Stimulated activated naive CD8-positive, alpha-beta T cell treated with anti-CD3 and anti-CD28 coated beads, Interleukin-15, amount 100 ng/mL, for 72 hours (primary cell): ENCODE measurements around the gene TNRC18.
"Not testable (repeated sequence)": the region's sequence is repeated elsewhere in the genome, so short reads cannot be mapped to it uniquely, and the experiment has no call there.

Source experiments
- ATAC-seq: fragments of 150-1000 bp; cut with Tn5 transposase; 2 replicates; pipeline ENCODE4 v1.10.0; 2021; ENCODE audit warnings: mild to moderate bottlenecking, moderate library complexity
- DNase-seq, 2 donors: peaks; one replicate each; pipeline ENCODE4 v3.0.0; 2021 to 2022
- H3K27ac Mint-ChIP-seq, 2 donors: one replicate each; pipeline ENCODE4 v1.8.0; 2022; ENCODE audit warnings: mild to moderate bottlenecking in 2 of 2, mixed read lengths in 2 of 2, moderate library complexity in 2 of 2
- H3K27me3 Mint-ChIP-seq: one replicate; pipeline ENCODE4 v1.8.0; 2022; ENCODE audit warnings: mixed read lengths
- H3K4me1 Mint-ChIP-seq: one replicate; pipeline ENCODE4 v1.8.0; 2022; ENCODE audit warnings: mild to moderate bottlenecking, mixed read lengths
- H3K4me3 Mint-ChIP-seq, 2 donors: one replicate each; pipeline ENCODE4 v1.8.0; 2022; ENCODE audit warnings: mild to moderate bottlenecking in 2 of 2, mixed read lengths in 2 of 2, moderate library complexity in 1 of 2
- H3K9me3 Mint-ChIP-seq, 2 donors: one replicate each; pipeline ENCODE4 v1.8.0; 2022; ENCODE audit warnings: mixed read lengths in 2 of 2

Gene TNRC18

DNA sequence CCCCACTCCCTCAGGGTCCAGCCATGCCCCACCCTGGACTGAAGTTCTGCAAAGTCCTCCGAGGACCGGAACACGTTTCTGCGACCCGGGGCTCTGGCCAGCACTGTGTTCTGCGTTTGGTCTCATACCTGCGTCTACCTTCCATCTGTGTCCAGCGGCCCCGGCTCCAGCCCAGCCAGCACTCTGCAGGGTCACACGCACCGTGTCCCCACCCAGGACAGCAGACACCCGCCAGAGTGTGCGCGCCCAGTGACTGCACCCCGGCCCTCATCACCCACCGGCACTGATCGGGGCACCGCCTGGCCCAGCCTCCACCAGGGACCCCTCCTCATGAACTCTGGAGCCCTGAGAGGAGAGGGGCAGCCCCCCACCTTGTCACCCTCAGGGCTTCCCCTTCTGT lies 120.6 kb downstream of the TNRC18 start:
- Mint-ChIP-seq H3K27ac (no peak overlapping the region), H3K9me3 (no peaks in the 10 kb centered on the region), H3K4me3 (no peak overlapping the region), H3K4me1 (peaks cover 1% of the 10 kb centered on the region), H3K27me3 (peaks cover 7% of the 10 kb centered on the region)
- ATAC-seq (peak; percentile 14), DNase-seq (no peak)

DNA sequence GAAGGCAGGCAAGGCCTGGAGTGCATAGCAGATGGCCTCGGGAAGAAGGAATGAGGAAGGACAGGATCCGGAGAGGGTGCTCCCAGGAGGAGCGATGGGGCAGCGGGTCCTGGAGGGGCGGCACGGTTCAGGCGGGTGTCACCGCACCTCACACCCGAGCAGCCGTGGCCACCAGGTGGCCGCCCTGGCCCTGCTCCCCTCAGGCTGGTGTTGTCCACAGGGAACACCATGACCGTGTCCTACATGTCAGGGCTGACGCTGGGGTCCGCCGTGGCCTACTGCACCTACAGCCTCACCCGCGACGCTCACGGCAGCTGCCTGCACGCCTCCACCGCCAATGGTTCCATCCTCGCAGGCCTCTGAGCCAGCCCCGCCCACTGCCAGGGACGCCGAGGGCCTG lies 121.1 kb downstream of the TNRC18 start:
- Mint-ChIP-seq H3K4me3 (no peak overlapping the region), H3K27me3 (peaks cover 12% of the 10 kb centered on the region), H3K27ac (no peak overlapping the region), H3K4me1 (peaks cover 6% of the 10 kb centered on the region), H3K9me3 (no peaks in the 10 kb centered on the region)
- DNase-seq (no peak), ATAC-seq (peak; percentile 4)

DNA sequence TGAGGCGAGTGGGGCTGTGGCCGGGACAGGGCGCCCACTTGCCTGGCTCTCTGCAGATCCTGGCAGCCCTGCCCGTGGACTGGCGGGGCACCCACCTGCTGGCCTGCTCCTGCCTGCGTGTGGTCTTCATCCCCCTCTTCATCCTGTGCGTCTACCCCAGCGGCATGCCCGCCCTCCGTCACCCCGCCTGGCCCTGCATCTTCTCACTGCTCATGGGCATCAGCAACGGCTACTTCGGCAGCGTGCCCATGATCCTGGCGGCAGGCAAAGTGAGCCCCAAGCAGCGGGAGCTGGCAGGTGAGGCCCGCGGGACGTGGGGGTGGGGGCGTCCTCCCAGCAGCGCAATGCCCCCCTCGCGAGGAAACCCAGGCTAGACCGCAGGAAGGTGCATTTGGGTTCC lies 123.3 kb downstream of the TNRC18 start:
- Mint-ChIP-seq H3K4me3 (no peak overlapping the region), H3K27ac (no peak overlapping the region), H3K4me1 (peaks cover 23% of the 10 kb centered on the region), H3K9me3 (peaks cover 0 to 9% of the 10 kb centered on the region in 2 donors), H3K27me3 (peaks cover 33% of the 10 kb centered on the region)
- ATAC-seq (no peak), DNase-seq (no peak)

DNA sequence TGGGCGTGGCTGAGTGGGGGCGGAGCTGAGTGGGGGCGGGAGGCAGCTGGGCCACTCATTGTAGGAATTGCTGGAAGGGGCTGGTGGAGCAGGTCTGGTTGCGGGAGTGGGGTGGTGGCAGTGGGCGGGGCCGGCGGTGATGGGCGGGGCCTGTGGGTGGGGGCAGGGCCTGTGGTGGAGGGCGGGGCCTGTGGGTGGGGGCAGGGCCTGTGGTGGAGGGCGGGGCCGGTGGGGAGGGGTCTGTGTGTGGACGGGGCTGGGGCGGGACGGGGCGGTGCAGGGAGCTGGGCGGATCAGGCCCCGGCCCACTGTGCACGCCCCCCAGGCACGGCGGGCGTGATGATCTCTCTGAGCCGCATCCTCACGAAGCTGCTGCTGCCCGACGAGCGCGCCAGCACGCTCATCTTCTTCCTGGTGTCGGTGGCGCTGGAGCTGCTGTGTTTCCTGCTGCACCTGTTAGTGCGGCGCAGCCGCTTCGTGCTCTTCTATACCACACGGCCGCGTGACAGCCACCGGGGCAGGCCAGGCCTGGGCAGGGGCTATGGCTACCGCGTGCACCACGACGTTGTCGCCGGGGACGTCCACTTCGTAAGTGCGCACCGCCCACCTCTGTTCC lies 126.9 kb downstream of the TNRC18 start:
- DNase-seq: peak; percentile 51 to 52
- peak; percentile 75 for ATAC-seq
- H3K9me3 Mint-ChIP-seq: peaks cover 0 to 22% of the 10 kb centered on the region in 2 donors
- peak overlapping the region; percentile 80 for H3K4me3 Mint-ChIP-seq
- H3K27me3 Mint-ChIP-seq: peaks cover 33% of the 10 kb centered on the region
- H3K27ac Mint-ChIP-seq: peak overlapping the region in 1 of 2 donors; percentile 11
- H3K4me1 Mint-ChIP-seq: peaks cover 23% of the 10 kb centered on the region

DNA sequence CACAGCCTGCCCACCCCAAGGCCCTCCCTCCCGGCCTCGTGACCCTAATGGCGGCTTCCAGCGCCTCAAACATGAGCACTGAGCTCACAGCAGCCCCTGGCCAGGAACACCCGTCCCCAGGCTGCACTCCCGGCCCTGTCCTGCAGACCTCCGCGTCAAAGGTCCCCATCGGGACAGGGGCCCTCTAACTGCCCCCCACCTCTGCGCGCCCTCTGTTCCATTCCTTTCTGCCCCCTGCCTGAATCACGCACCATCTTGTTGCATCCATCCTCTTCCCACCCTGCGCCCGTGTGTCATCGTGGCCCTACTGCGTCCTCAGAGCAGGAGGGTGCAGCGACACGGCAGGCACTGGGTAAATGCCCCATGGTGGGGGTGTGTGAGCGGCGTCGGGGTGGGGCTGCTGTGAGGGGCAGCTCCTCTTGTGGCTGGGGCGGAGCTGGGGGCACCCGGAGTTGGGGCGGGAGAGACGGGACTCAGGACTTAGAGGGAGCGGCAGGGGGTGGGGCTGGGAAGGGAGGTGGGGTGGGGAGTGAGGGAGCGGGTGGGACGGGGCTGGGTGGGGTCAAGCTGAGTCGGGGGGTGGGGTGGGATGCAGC lies 127.5 kb downstream of the TNRC18 start:
- no peak for DNase-seq
- Mint-ChIP-seq H3K4me1 (peaks cover 23% of the 10 kb centered on the region), H3K27me3 (peaks cover 33% of the 10 kb centered on the region), H3K9me3 (peaks cover 0 to 22% of the 10 kb centered on the region in 2 donors), H3K4me3 (peak overlapping the region in 1 of 2 donors; percentile 77), H3K27ac (no peak overlapping the region)
- ATAC-seq: no peak

DNA sequence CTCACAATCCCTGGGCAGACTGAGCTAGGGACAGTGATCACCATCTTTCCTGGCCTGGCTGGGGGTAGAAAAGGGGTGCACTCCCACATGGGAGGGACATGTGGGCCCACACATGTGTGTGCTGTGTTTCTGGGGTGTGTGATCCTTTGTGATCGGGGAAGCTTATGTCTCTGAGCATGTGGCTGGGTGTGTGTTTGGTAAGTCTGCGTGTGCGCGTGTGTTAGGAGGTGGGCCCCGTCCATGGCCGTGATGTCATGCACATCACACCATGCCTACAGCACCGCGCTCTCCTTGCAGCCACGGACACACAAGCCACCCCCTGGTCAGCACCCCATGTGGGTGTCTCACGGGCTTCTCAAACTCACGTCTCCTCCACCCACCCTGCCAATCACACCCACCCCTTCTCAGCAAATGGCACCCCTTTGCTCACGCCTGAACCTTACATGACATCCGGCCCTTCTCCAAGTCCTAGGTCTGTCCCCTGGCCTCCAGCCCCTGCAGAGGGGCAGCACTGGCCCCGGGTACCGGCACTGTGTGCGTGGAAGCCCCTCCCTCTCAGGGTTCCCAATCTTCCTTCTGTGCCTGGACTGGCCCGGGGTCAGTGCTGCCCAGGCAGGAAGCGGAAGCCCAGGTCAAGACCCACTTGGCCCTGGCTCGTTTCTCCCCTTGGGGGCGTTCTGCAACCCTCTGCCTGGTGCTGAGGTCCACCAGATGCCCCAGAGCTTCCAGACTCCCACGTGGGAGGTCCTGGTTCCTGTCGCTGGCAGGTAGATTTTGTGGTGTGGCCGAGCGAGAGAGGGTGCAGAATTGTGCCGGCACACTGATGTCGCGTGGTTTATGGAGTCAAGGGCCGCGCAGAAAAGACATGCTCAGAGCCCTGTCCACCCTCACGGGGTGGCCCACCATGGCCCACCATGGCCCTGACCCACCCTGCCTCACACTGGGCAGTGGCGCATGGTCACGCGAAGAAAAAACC lies 128.3 kb downstream of the TNRC18 start:
- Mint-ChIP-seq H3K4me1 (peaks cover 23% of the 10 kb centered on the region), H3K27me3 (peaks cover 33% of the 10 kb centered on the region), H3K4me3 (peak overlapping the region in 1 of 2 donors; percentile 77), H3K9me3 (peaks cover 0 to 22% of the 10 kb centered on the region in 2 donors), H3K27ac (no peak overlapping the region)
- DNase-seq: no peak
- ATAC-seq: no peak

DNA sequence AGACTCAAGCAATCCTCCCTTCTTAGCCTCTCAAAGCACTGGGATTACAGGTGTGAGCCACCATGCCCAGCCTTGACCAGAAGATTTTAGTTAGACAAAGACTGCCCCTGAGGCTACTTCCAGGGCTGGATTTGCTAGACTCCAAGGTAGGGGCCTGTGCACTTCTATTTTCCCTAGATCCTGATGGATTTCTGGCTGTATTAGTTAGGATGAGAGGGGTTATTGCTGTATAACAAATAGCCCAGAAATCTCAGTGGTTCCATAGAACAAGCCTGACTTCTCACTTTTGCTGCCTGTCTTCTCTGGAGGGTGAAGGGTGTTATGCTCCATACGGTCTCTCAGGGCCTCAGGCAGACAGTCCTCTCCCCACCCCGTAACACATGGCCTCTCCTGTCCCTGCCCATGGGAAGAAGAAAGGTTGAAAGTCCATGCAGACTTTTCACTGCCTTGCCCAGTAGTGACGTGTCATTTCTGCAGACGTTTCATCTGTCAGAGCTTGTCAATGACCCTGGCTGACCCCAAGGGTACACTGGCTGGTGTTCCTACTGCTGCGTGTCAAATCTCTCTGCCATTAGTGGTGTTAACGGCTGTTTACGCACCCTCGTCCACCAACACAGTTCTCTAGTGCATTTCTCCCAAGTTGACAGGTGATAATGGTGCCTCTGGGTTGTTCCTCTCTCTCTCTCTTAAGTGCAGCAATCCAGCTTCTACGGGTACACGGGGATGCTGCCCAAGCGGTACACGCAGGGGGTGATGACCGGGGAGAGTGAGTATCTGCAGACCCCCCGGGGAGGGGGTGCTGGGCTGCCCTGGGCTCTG lies 129.3 kb downstream of the TNRC18 start:
- peaks cover 33% of the 10 kb centered on the region for H3K27me3 Mint-ChIP-seq
- no peak for DNase-seq
- no peak for ATAC-seq
- peaks cover 23% of the 10 kb centered on the region for H3K4me1 Mint-ChIP-seq
- peaks cover 0 to 22% of the 10 kb centered on the region in 2 donors for H3K9me3 Mint-ChIP-seq
- H3K4me3 Mint-ChIP-seq: no peak overlapping the region
- no peak overlapping the region for H3K27ac Mint-ChIP-seq

DNA sequence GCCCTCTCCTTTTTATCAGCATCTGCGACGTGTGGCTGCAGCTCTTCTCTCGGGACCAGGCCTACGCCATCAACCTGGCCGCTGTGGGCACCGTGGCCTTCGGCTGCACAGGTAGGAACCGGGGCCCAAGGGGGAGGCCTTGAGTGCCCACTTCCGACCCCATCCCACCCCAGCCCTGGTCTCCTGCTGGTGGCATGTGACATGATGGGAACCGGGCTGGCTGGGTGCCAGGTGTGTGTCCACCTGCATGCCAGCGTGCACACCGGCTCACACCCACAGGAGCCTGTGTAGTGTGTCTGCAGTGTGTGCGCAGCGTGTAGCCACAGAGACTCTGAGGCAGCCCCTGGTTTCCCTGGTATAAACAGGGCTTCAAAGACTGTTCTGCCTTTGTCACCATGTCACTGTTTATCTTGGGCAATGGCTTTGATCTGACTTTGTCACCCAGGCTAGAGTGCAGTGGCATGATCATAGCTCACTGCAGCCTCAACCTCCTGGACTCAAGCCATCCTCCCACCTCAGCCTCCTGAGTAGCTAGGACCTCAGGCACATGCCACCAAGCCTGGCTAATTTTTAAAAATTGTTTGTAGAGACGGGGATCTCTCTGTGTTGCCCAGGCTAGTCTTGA lies 131.8 kb downstream of the TNRC18 start:
- H3K9me3 Mint-ChIP-seq: peaks cover 0 to 22% of the 10 kb centered on the region in 2 donors
- not testable (repeated sequence) for H3K27ac Mint-ChIP-seq, H3K4me3 Mint-ChIP-seq, DNase-seq, H3K4me1 Mint-ChIP-seq, ATAC-seq
- H3K27me3 Mint-ChIP-seq: peaks cover 13% of the 10 kb centered on the region

DNA sequence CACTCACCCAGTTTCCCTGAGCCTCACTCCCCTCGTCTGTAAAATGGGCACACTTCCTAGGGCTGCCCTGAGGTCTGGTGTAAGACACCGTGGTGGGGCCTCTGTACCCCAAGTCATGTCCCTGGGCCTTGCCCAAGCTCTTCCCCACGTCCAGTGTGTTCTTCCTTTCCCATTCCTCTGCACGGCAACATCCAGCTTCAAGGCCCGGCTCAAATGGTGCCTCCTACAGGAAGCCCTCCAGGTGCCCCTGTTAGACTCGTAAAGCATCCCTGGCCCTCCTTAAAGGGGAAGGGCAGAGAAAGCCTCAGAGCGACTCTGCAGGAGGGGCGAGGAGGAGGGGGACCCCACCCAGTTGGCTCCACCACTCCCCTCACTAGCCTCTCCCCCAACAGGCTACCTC lies 132.3 kb downstream of the TNRC18 start:
- H3K4me3 Mint-ChIP-seq: no peak overlapping the region
- no peak for DNase-seq
- peaks cover 0 to 22% of the 10 kb centered on the region in 2 donors for H3K9me3 Mint-ChIP-seq
- peaks cover 7% of the 10 kb centered on the region for H3K27me3 Mint-ChIP-seq
- no peak overlapping the region for H3K27ac Mint-ChIP-seq
- peaks cover 6% of the 10 kb centered on the region for H3K4me1 Mint-ChIP-seq
- ATAC-seq: no peak

DNA sequence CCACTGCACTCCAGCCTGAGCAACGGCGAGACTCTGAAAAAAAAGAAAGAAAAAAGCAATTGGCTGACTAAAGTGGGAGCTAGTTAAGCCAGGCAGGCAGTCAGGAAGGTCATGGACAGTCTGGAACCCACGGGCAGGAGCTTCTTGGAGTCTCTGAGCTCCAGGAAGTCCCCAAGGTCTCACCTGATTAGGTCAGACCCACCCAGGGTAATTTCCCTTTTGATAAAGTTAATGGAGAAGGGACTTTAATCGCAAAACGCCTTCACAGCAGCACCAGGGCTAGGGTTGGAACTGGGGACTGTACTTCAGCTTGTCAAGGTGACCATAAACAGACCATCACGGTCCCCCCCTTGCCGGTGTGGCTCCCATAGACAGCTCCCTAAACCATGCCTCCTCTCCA lies 134.3 kb downstream of the TNRC18 start:
- DNase-seq (no peak), ATAC-seq (no peak)
- Mint-ChIP-seq H3K4me1 (no peaks in the 10 kb centered on the region), H3K27me3 (peaks cover 5% of the 10 kb centered on the region), H3K27ac (no peak overlapping the region), H3K9me3 (peaks cover 0 to 3% of the 10 kb centered on the region in 2 donors), H3K4me3 (no peak overlapping the region)

DNA sequence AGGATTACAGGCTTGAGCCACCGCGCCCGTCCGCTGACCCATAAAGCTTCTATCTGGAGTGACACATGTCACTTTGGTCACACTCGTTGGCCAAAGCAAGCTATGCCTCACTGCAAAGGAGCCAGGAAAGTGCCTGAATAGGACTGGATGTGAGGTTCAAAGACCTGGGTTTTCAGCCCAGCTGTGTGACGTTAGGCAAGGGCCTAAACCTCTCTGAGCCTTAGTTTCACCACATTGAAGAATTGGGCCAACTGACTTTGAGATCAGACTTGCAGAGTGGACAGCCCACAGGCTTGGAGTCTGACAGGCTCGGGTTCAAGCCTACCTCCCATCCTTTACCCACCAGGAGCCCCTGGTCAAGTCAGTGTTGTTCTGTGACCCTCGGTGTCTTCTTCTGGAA lies 135.1 kb downstream of the TNRC18 start:
- H3K27ac Mint-ChIP-seq: peak overlapping the region in 1 of 2 donors; percentile 63
- not testable (repeated sequence) for H3K27me3 Mint-ChIP-seq, H3K4me3 Mint-ChIP-seq, ATAC-seq, H3K4me1 Mint-ChIP-seq, DNase-seq, H3K9me3 Mint-ChIP-seq

DNA sequence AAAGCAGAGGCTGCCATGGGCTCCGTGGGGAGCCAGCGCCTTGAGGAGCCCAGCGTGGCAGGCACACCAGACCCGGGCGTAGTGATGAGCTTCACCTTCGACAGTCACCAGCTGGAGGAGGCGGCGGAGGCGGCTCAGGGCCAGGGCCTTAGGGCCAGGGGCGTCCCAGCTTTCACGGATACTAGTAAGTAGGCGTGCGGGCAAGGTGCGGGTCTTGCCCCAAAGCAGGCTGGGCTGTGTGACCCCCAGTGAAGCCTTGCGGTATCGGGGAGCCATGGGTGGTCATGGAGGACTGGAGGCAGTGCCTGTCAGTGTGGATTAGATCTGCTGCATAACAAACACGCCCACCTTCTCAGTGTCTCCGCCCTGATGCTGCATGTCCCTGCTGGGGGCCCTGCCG lies 135.8 kb downstream of the TNRC18 start:
- DNase-seq (no peak), ATAC-seq (no peak)
- no peaks in the 10 kb centered on the region for H3K4me1 Mint-ChIP-seq
- no peak overlapping the region for H3K4me3 Mint-ChIP-seq
- H3K9me3 Mint-ChIP-seq: no peaks in the 10 kb centered on the region
- H3K27me3 Mint-ChIP-seq: peaks cover 10% of the 10 kb centered on the region
- no peak overlapping the region for H3K27ac Mint-ChIP-seq

DNA sequence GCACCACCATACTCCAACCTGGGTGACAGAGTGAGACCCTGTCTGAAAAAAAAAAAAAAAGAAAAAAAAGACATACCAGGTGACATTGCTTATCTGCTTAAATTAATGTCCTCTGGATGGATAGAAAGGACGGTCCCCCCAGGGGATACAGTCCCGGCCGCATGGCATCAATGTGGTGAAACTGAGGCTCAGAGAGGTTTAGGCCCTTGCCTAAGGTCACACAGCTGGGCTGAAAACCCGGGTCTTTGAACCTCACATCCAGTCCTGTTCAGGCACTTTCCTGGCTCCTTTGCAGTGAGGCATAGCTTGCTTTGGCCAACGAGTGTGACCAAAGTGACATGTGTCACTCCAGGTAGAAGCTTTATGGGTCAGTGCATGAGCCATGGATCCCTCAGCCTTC lies 136.3 kb downstream of the TNRC18 start:
- not testable (repeated sequence) for H3K9me3 Mint-ChIP-seq, H3K4me1 Mint-ChIP-seq, H3K27me3 Mint-ChIP-seq, H3K4me3 Mint-ChIP-seq, ATAC-seq, DNase-seq, H3K27ac Mint-ChIP-seq

DNA sequence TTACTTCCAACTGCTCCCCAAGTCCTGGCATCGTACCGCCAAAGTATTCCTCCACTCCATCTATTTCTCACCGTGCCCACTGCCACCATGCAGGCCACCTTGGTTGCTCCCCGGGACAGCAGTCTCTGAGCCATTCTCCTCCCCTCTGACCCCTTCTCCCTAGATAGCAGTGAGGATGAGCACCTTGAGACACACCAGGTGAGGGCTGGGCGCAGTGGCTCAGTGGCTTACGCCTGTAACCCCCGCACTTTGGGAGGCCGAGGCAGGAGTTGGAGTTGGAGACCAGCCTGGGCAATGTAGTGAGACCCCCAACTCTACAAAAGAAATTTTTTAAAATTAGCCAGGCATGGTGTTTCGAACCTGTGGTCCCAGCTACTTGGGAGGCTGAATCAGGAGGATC lies 136.7 kb downstream of the TNRC18 start:
- DNase-seq (no peak), ATAC-seq (no peak)
- H3K9me3 Mint-ChIP-seq: no peaks in the 10 kb centered on the region
- no peak overlapping the region for H3K4me3 Mint-ChIP-seq
- no peak overlapping the region for H3K27ac Mint-ChIP-seq
- H3K4me1 Mint-ChIP-seq: no peaks in the 10 kb centered on the region
- H3K27me3 Mint-ChIP-seq: peaks cover 10% of the 10 kb centered on the region
